NCI-H2227 (cell line): ENCODE results near the gene SEC22A.
"Not testable (repeated sequence)": the region's sequence is repeated elsewhere in the genome, so short reads cannot be mapped to it uniquely, and the experiment has no call there.

ENCODE experiments used
- DNase-seq: peaks from one replicate; lab custom pipeline; 2025; ENCODE audit not compliant: unreplicated experiment; lab: John Stamatoyannopoulos, UW

SEC22A gene

GRCh38 chr3:123169930-123170329 lies 31.8 kb upstream of the SEC22A start:
- no peak for DNase-seq

- DNase-seq = no peak
Measured at GRCh38 chr3:123180791-123181190, 21.0 kb upstream of the SEC22A start.

GRCh38 chr3:123186695-123187094 lies 15.0 kb upstream of the SEC22A start:
- no peak for DNase-seq

GRCh38 chr3:123188058-123188457 lies 13.7 kb upstream of the SEC22A start:
- no peak for DNase-seq

GRCh38 chr3:123193448-123194101 lies 8.2 kb upstream of the SEC22A start:
- DNase-seq = no peak

- peak; percentile 36 for DNase-seq
Measured at GRCh38 chr3:123194552-123194951, 7.2 kb upstream of the SEC22A start.

- DNase-seq = no peak
Measured at GRCh38 chr3:123198372-123198771, 3.4 kb upstream of the SEC22A start.

GRCh38 chr3:123201223-123201556 lies 553 bp upstream of the SEC22A start:
- no peak for DNase-seq

GRCh38 chr3:123202451-123202850 lies 708 bp downstream of the SEC22A start:
- DNase-seq = no peak

- no peak for DNase-seq
Measured at GRCh38 chr3:123218990-123219389, 17.2 kb downstream of the SEC22A start.

- DNase-seq = not testable (repeated sequence)
Measured at GRCh38 chr3:123221369-123221768, 19.6 kb downstream of the SEC22A start.

GRCh38 chr3:123225016-123225415 lies 23.3 kb downstream of the SEC22A start:
- no peak for DNase-seq

GRCh38 chr3:123226549-123226948 lies 24.8 kb downstream of the SEC22A start:
- no peak for DNase-seq

- no peak for DNase-seq
Measured at GRCh38 chr3:123229145-123229544, 27.4 kb downstream of the SEC22A start.

GRCh38 chr3:123236902-123237301 lies 35.2 kb downstream of the SEC22A start:
- no peak for DNase-seq

- not testable (repeated sequence) for DNase-seq
Measured at GRCh38 chr3:123239186-123239585, 37.4 kb downstream of the SEC22A start.

- no peak for DNase-seq
Measured at GRCh38 chr3:123239756-123240155, 38.0 kb downstream of the SEC22A start.

- DNase-seq = no peak
Measured at GRCh38 chr3:123244128-123244527, 42.4 kb downstream of the SEC22A start.

- no peak for DNase-seq
Measured at GRCh38 chr3:123246866-123247265, 45.1 kb downstream of the SEC22A start.

GRCh38 chr3:123256256-123256655 lies 54.5 kb downstream of the SEC22A start:
- DNase-seq = no peak

- no peak for DNase-seq
Measured at GRCh38 chr3:123258359-123258758, 56.6 kb downstream of the SEC22A start.

- DNase-seq = peak; percentile 40
Measured at GRCh38 chr3:123258811-123259420, 57.2 kb downstream of the SEC22A start.

GRCh38 chr3:123261666-123262065 lies 59.9 kb downstream of the SEC22A start:
- DNase-seq = no peak
